ENCODE measurements around the gene RPL32.

- no peak for TF ChIP-seq SP1 (CRISPR knock-in tag; IDR thresholded peaks at IDR 0.05)
- no peak for TF ChIP-seq PURB (CRISPR knock-in tag; IDR thresholded peaks at IDR 0.05; ENCODE audit: low read depth)
- TF ChIP-seq ZBTB33 (CRISPR knock-in tag; IDR thresholded peaks at IDR 0.05) = no peak
- no peak for TF ChIP-seq ELF1 (tag; IDR thresholded peaks at IDR 0.05)
- no peak for TF ChIP-seq CTCF (IDR thresholded peaks at IDR 0.05 in 2 of 3, conservative IDR thresholded peaks at IDR 0.05 in 1 of 3; ENCODE audit: insufficient read depth in 2 of 3, low read depth in 1 of 3, low read length in 3 of 3)
- TF ChIP-seq ARHGAP35 (IDR thresholded peaks at IDR 0.05; ENCODE audit: partially characterized antibody) = no peak
- TF ChIP-seq MEF2D (tag; conservative IDR thresholded peaks at IDR 0.05; ENCODE audit: low read depth) = no peak
- no peak for TF ChIP-seq MYBL2 (IDR thresholded peaks at IDR 0.05; ENCODE audit: low read depth)
- TF ChIP-seq MYBL2 (CRISPR knock-in tag; IDR thresholded peaks at IDR 0.05; ENCODE audit: borderline replicate concordance) = no peak
- no peak for TF ChIP-seq USF1 (CRISPR knock-in tag; IDR thresholded peaks at IDR 0.05)
- TF ChIP-seq FOXJ3 (CRISPR knock-in tag; IDR thresholded peaks at IDR 0.05) = no peak
- TF ChIP-seq NFE2 (IDR thresholded peaks at IDR 0.05; ENCODE audit: low read depth) = no peak
- TF ChIP-seq POLR2AphosphoS5 (IDR thresholded peaks at IDR 0.05; ENCODE audit: control insufficient read depth, insufficient read depth, low read depth, low read length) = no peak; the same call in 1 of the 2 replicates
- TF ChIP-seq CLOCK (CRISPR knock-in tag; IDR thresholded peaks at IDR 0.05; ENCODE audit: borderline replicate concordance) = no peak
These were observed 3.0 kb downstream of the RPL32 start for GRCh38 chr3:12838179-12838965.
